GM23248 (cell line): Measurements from ENCODE around the gene OR4E1. TPM values are rescaled to one million over a fixed set of nuclear protein-coding genes. Genes with fewer than 3 reads are reported as not detected.

Experiments
- DNase-seq: peaks from one replicate; pipeline ENCODE4 v3.0.0-alpha.2; 2015
- H2AFZ ChIP-seq: fragments of 200-600 bp; sonication (generic); 2 replicates; pipeline ENCODE4 v1.6.1; 2016; ENCODE audit warnings: antibody characterized with exemption
- H3F3A ChIP-seq: fragments of 200-600 bp; sonication (generic); 2 replicates; pipeline ENCODE4 v1.6.1; 2016; ENCODE audit warnings: mild to moderate bottlenecking, antibody characterized with exemption, mixed run types; ENCODE audit not compliant: insufficient read depth
- H3K27ac ChIP-seq: fragments of 200-600 bp; sonication (generic); 2 replicates; pipeline ENCODE4 v1.5.1; 2016; ENCODE audit warnings: mild to moderate bottlenecking
- H3K27me3 ChIP-seq: fragments of 200-600 bp; sonication (generic); replicated peaks from 2 replicates; pipeline ENCODE4 v1.6.1; 2016; ENCODE audit warnings: mild to moderate bottlenecking; ENCODE audit not compliant: insufficient read depth
- H3K36me3 ChIP-seq: fragments of 200-600 bp; sonication (generic); 2 replicates; pipeline ENCODE4 v1.6.1; 2016; ENCODE audit warnings: low read depth, mild to moderate bottlenecking
- H3K4me1 ChIP-seq: fragments of 200-600 bp; sonication (generic); 2 replicates; pipeline ENCODE4 v1.6.1; 2016; ENCODE audit warnings: mild to moderate bottlenecking; ENCODE audit not compliant: insufficient read depth
- H3K4me2 ChIP-seq: fragments of 200-600 bp; sonication (generic); one replicate; pipeline ENCODE4 v1.6.1; 2016; ENCODE audit warnings: mild to moderate bottlenecking; ENCODE audit not compliant: unreplicated experiment
- H3K4me3 ChIP-seq: fragments of 200-600 bp; sonication (generic); 2 replicates; pipeline ENCODE4 v1.5.1; 2016; ENCODE audit warnings: mild to moderate bottlenecking
- H3K79me2 ChIP-seq: fragments of 200-600 bp; sonication (generic); 2 replicates; pipeline ENCODE4 v1.6.1; 2016; ENCODE audit warnings: mild to moderate bottlenecking; ENCODE audit not compliant: insufficient read depth
- H3K9ac ChIP-seq: fragments of 200-600 bp; sonication (generic); 2 replicates; pipeline ENCODE4 v1.6.1; 2016; ENCODE audit warnings: mild to moderate bottlenecking
- H3K9me2 ChIP-seq: fragments of 200-600 bp; sonication (generic); 2 replicates; pipeline ENCODE4 v1.6.1; 2016; ENCODE audit warnings: mixed run types, mild to moderate bottlenecking, moderate library complexity; ENCODE audit not compliant: insufficient read depth
- H3K9me3 ChIP-seq: fragments of 200-600 bp; sonication (generic); one replicate; pipeline ENCODE4 v1.6.1; 2017; ENCODE audit warnings: low read depth
- H4K20me1 ChIP-seq: fragments of 200-600 bp; sonication (generic); 2 replicates; pipeline ENCODE4 v1.6.0; 2016; ENCODE audit not compliant: insufficient read depth
- EZH2 ChIP-seq: fragments of 200-600 bp; sonication (generic); IDR thresholded peaks from 2 replicates; pipeline ENCODE4 v1.6.1; 2018; ENCODE audit warnings: antibody characterized with exemption, mild to moderate bottlenecking; ENCODE audit not compliant: insufficient read depth, poor library complexity, severe bottlenecking
- EZH2phosphoT487 ChIP-seq: fragments of 200-600 bp; sonication (generic); IDR thresholded peaks from 2 replicates; pipeline ENCODE4 v1.6.1; 2018; ENCODE audit warnings: antibody characterized with exemption, moderate library complexity, mild to moderate bottlenecking, low read depth; ENCODE audit not compliant: insufficient read depth
- WGBS, 2 experiments: methylation state at CpG; one replicate each; pipeline ENCODE4 v1.1.6; 2015 to 2017; ENCODE audit warnings: low lambda C conversion rate in 2 of 2, low coverage in 1 of 2; ENCODE audit errors: missing lambda C conversion rate in 2 of 2; 5-methylcytosine and 5-hydroxymethylcytosine counted together
- in situ Hi-C: fragments of 300-500 bp; cut with MboI; formaldehyde crosslinking; loops from 2 replicates; pipeline ENCODE4 v1.15.0; 2020
- polyA plus RNA-seq: library from polyadenylated mRNA; unstranded; fragments of >200 nt; fragmentation: Nextera tagmentation; extraction: Ambion mirVana; gene quantifications from 2 replicates; pipeline ENCODE4 v1.2.1, GENCODE V29; 2016
- total RNA-seq: library from RNA; depleted of rRNA; stranded (reverse); fragments of >200 nt; shearing (Covaris generic); gene quantifications from 2 replicates; pipeline ENCODE4 v1.2.3, GENCODE V29; 2014; rRNA removed

Gene OR4E1
- not detected in 2 replicates for total RNA-seq
- not detected in 2 replicates for polyA plus RNA-seq

DNA sequence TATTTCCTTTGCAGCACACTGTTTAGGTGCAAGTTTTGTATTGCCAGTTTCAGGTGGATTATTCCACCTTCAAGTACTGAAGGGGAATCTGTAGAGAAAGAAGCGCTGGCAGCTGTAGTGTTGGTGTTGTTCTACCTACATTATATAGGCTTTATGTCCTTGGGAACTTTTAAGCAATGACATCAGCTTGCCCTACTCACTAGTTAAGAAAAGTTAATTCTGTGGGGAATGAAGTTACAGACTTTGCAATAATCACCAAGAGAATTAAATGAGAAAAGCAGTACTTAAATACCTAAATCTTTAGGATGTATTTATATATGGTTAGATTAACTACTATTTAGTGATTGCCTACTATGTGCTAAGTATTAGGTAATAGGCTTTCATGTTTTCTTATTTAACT, at the start of gene OR4E1:
TSS of gene OR4E1 (minus strand) at position 101 of the 400 bp plus-strand sequence. CDS start 2,883 bp downstream, outside the sequence.
- 7 to 28% methylated on average over 1 of the region's 1 CpG for WGBS, 2 experiments
- H3K9me3 ChIP-seq: no peaks in the 10 kb centered on the region
- H3K27me3 ChIP-seq: no peaks in the 10 kb centered on the region
- no peak within 1 kb of the TSS for H3K9ac ChIP-seq
- no peak within 1 kb of the TSS for H3K4me3 ChIP-seq
- no peaks in the 10 kb centered on the region for H4K20me1 ChIP-seq
- H3F3A ChIP-seq: no peaks in the 10 kb centered on the region
- H3K9me2 ChIP-seq: no peaks in the 10 kb centered on the region
- H3K36me3 ChIP-seq: no peaks in the 10 kb centered on the region
- no peak within 1 kb of the TSS for H3K27ac ChIP-seq
- no peak for TF ChIP-seq EZH2phosphoT487
- no peak for TF ChIP-seq EZH2
- no peak for DNase-seq
- in situ Hi-C loops: no loop called here
- H2AFZ ChIP-seq: no peak within 1 kb of the TSS
- no peaks in the 10 kb centered on the region for H3K79me2 ChIP-seq
- H3K4me1 ChIP-seq: no peaks in the 10 kb centered on the region
- H3K4me2 ChIP-seq: no peak within 1 kb of the TSS

GRCh38 chr14:21721504-21721903, 47.9 kb upstream of the OR4E1 start:
- no peak overlapping the region for H3K27ac ChIP-seq
- H2AFZ ChIP-seq: no peak overlapping the region
- in situ Hi-C loops: no loop called here
- no peak overlapping the region for H3K4me2 ChIP-seq
- no peak overlapping the region for H3K4me3 ChIP-seq
- H3K36me3 ChIP-seq: no peaks in the 10 kb centered on the region
- H3K9ac ChIP-seq: no peak overlapping the region
- H3K79me2 ChIP-seq: no peaks in the 10 kb centered on the region
- 25 to 35% methylated on average over 3 of the region's 3 CpGs for WGBS, 2 experiments
- H3F3A ChIP-seq: no peaks in the 10 kb centered on the region
- TF ChIP-seq EZH2 (no peak), EZH2phosphoT487 (no peak)
- H4K20me1 ChIP-seq: no peaks in the 10 kb centered on the region
- H3K9me2 ChIP-seq: no peaks in the 10 kb centered on the region
- H3K27me3 ChIP-seq: no peaks in the 10 kb centered on the region; the same call in 1 of the 2 replicates
- no peaks in the 10 kb centered on the region for H3K9me3 ChIP-seq
- DNase-seq: no peak
- no peaks in the 10 kb centered on the region for H3K4me1 ChIP-seq

DNA sequence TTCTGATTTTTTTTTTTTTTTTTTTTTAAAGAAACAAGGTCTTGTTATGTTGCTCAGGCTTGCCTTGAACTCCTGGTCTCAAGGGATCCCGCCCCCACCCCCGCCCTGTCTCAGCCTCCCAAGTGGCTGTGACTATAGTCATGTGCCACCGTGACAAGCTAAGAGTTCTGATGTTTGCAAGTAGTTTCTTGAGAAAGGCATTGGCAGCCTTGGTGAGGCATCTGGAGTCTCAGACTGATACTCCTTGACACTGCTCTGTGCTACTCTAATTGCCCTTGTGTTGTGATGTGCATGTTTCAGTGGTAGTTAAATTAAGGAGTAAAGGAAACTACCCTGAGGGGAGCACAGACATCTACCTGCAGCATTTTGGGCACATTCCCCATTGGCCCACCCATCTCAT, 46.2 kb upstream of the OR4E1 start:
- Histone ChIP-seq H3K4me1 (no peaks in the 10 kb centered on the region), H2AFZ (no peak overlapping the region), H3K36me3 (no peaks in the 10 kb centered on the region), H3K9me3 (no peaks in the 10 kb centered on the region), H4K20me1 (no peaks in the 10 kb centered on the region), H3K4me2 (no peak overlapping the region), H3K27ac (no peak overlapping the region), H3K79me2 (no peaks in the 10 kb centered on the region), H3K9me2 (no peaks in the 10 kb centered on the region), H3K9ac (no peak overlapping the region), H3K27me3 (no peaks in the 10 kb centered on the region; the same call in 1 of the 2 replicates), H3K4me3 (no peak overlapping the region), H3F3A (no peaks in the 10 kb centered on the region)
- in situ Hi-C loops: no loop called here
- TF ChIP-seq EZH2 (no peak), EZH2phosphoT487 (no peak)
- no peak for DNase-seq
- 1 to 12% methylated on average over 3 of the region's 3 CpGs for WGBS, 2 experiments

DNA sequence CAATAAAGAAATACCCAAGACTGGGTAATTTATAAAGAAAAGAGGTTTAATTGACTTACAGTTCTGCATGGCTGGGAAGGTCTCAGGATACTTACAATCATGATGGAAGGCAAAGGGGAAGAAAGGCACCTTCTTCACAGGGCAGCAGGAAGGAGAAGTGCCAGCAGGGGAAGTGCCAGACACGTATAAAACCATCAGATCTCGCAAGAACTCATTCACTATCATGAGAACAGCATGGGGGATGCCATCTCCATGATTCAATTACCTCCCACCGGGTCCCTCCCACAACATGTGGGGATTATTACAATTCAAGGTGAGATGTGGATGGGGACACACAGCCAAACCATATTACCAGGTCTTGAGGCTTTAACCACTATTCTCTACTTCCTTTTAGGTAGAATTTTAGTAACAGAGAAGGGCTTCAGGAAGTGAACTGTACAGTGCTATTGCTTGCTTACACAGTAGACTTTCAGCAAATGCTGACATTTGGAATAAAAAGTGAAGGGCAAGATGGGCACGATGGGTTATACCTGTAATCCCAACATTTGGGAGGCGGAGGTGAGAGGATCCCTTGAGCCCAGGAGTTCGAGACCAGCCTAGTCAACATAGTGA, 40.8 kb upstream of the OR4E1 start:
- no peak overlapping the region for H3K4me2 ChIP-seq

More for the DNA sequence above, 40.8 kb upstream of the OR4E1 start:
- Histone ChIP-seq H3K79me2 (no peaks in the 10 kb centered on the region), H3K9me3 (no peaks in the 10 kb centered on the region), H3K27ac (no peak overlapping the region), H3F3A (no peaks in the 10 kb centered on the region), H2AFZ (no peak overlapping the region), H3K9me2 (no peaks in the 10 kb centered on the region), H3K27me3 (no peaks in the 10 kb centered on the region), H3K36me3 (no peaks in the 10 kb centered on the region), H4K20me1 (no peaks in the 10 kb centered on the region), H3K9ac (no peak overlapping the region), H3K4me3 (no peak overlapping the region), H3K4me1 (no peaks in the 10 kb centered on the region)
- in situ Hi-C loops: no loop called here
- DNase-seq: no peak
- TF ChIP-seq EZH2 (no peak), EZH2phosphoT487 (no peak)
- WGBS, 2 experiments: 7 to 10% methylated on average over 6 of the region's 6 CpGs
